Endothelial cell of umbilical vein (primary cell): ENCODE data around the gene ZNF304. TPM values are rescaled to one million over a fixed set of nuclear protein-coding genes. Genes with fewer than 3 reads are reported as not detected.

ENCODE experiments used
- BruUV-seq: library from RNA; stranded (reverse); fragments of 400-500 nt; replicated peaks from 2 replicates; lab custom pipeline; 2021; lab: Mats Ljungman, UMichigan
- CTCF ChIA-PET: fragments of 300-600, 350-600 bp; sonication (Branson Sonifier 250); formaldehyde crosslinking; loops from one replicate; lab custom pipeline; 2021; ENCODE audit warnings: antibody characterized with exemption, inconsistent platforms; lab: Charles Lee
- POLR2A ChIA-PET: fragments of 300-600, 350-600 bp; sonication (Branson Sonifier 250); formaldehyde crosslinking; loops from one replicate; lab custom pipeline; 2021; ENCODE audit warnings: antibody characterized with exemption, inconsistent platforms; lab: Charles Lee
- DNase-seq: peaks from one replicate; pipeline ENCODE4 v3.0.0-alpha.2; 2011; ENCODE audit warnings: low read depth, low spot score
- FAIRE-seq: peaks from 2 replicates; lab custom pipeline; 2011; peaks lifted over from hg19 to GRCh38; lab: Jason Lieb, UNC
- H2AFZ ChIP-seq: 2 replicates; pipeline ENCODE4 v1.6.0; 2012; ENCODE audit warnings: low read depth, low read length, control low read depth, inconsistent platforms
- H3K27ac ChIP-seq: 2 replicates; pipeline ENCODE4 v1.5.1; 2011; ENCODE audit warnings: low read depth, mild to moderate bottlenecking, control low read depth, low read length, moderate library complexity; ENCODE audit not compliant: insufficient read depth
- H3K27me3 ChIP-seq, 2 experiments: 2 replicates each; pipeline versions ENCODE4 v1.6.0 to v1.6.1; 2011; ENCODE audit warnings: low read length in 2 of 2, mixed read lengths in 1 of 2; ENCODE audit not compliant: control insufficient read depth in 2 of 2, insufficient read depth in 2 of 2
- H3K36me3 ChIP-seq, 2 experiments: 2 replicates in 1 of 2; 3 replicates in 1 of 2; pipeline ENCODE4 v1.5.1; 2011; ENCODE audit warnings: low read length in 2 of 2, mild to moderate bottlenecking in 1 of 2, moderate library complexity in 1 of 2; ENCODE audit not compliant: control insufficient read depth in 2 of 2, insufficient read depth in 2 of 2; ENCODE audit errors: extremely low read depth in 1 of 2
- H3K4me1 ChIP-seq: 3 replicates; pipeline ENCODE4 v1.5.1; 2011; ENCODE audit warnings: mild to moderate bottlenecking, low read length; ENCODE audit not compliant: control insufficient read depth, insufficient read depth; ENCODE audit errors: extremely low read depth
- H3K4me2 ChIP-seq: 2 replicates; pipeline ENCODE4 v1.6.1; 2011; ENCODE audit warnings: low read length, control low read depth, mixed read lengths; ENCODE audit not compliant: insufficient read depth
- H3K4me3 ChIP-seq, 3 experiments: fragments of 200-600 bp in 1 of 3; sonication (generic), shearing (Covaris generic) in 1 of 3; replicated peaks in 1 of 3; 2 replicates each; pipeline ENCODE4 v1.5.1; 2011 to 2016; ENCODE audit warnings: control low read depth in 3 of 3, low read length in 3 of 3, mild to moderate bottlenecking in 2 of 3, inconsistent platforms in 1 of 3, low read depth in 1 of 3, moderate library complexity in 1 of 3; ENCODE audit not compliant: insufficient read depth in 1 of 3
- H3K79me2 ChIP-seq: 2 replicates; pipeline ENCODE4 v1.6.0; 2012; ENCODE audit warnings: low read length, inconsistent platforms; ENCODE audit not compliant: control insufficient read depth, insufficient read depth
- H3K9ac ChIP-seq: replicated peaks from 2 replicates; pipeline ENCODE3; 2011; ENCODE audit warnings: low read length, control low read depth; ENCODE audit not compliant: insufficient read depth; ENCODE audit errors: extremely low read depth
- H3K9me1 ChIP-seq: replicated peaks from 3 replicates; pipeline ENCODE4 v1.6.0; 2011; ENCODE audit warnings: mild to moderate bottlenecking, low read length; ENCODE audit not compliant: control insufficient read depth, insufficient read depth; ENCODE audit errors: extremely low read depth
- H3K9me3 ChIP-seq: replicated peaks from 2 replicates; pipeline ENCODE4 v1.5.1; 2012; ENCODE audit warnings: low read length, inconsistent platforms; ENCODE audit not compliant: control insufficient read depth, insufficient read depth
- H4K20me1 ChIP-seq: replicated peaks from 2 replicates; pipeline ENCODE3; 2011; ENCODE audit warnings: mild to moderate bottlenecking, low read length; ENCODE audit not compliant: control insufficient read depth, insufficient read depth; ENCODE audit errors: extremely low read depth
- EZH2 ChIP-seq: IDR thresholded peaks from 2 replicates; pipeline ENCODE4 v1.6.1; 2012; ENCODE audit warnings: borderline replicate concordance, low read depth, mild to moderate bottlenecking, moderate library complexity, low read length, inconsistent platforms; ENCODE audit not compliant: severe bottlenecking
- FOS ChIP-seq: IDR thresholded peaks from 2 replicates; pipeline ENCODE4 v1.6.1; 2011; ENCODE audit warnings: mild to moderate bottlenecking, low read length, moderate library complexity, borderline replicate concordance; ENCODE audit not compliant: insufficient read depth
- GATA2 ChIP-seq: IDR thresholded peaks from 2 replicates; pipeline ENCODE4 v1.7.0; 2011; ENCODE audit warnings: low read depth, mild to moderate bottlenecking, moderate library complexity, mixed read lengths, low read length; ENCODE audit not compliant: insufficient read length, insufficient read depth
- JUN ChIP-seq: IDR thresholded peaks from 2 replicates; pipeline ENCODE4 v1.6.1; 2011; ENCODE audit warnings: borderline replicate concordance, low read depth; ENCODE audit not compliant: insufficient read length, insufficient read depth
- MYC ChIP-seq: IDR thresholded peaks from one replicate; pipeline ENCODE4 v1.6.1; 2011; ENCODE audit warnings: mild to moderate bottlenecking, low read depth, low read length
- POLR2A ChIP-seq: IDR thresholded peaks from 2 replicates; pipeline ENCODE4 v1.6.1; 2012; ENCODE audit warnings: low read depth, mild to moderate bottlenecking, control low read depth, low read length
- POLR2AphosphoS5 ChIP-seq: IDR thresholded peaks from 2 replicates; pipeline ENCODE4 v1.6.1; 2012; ENCODE audit warnings: low read depth, mild to moderate bottlenecking, control low read depth, low read length, moderate library complexity; ENCODE audit not compliant: insufficient read depth
- dilution Hi-C: fragments of 300-500 bp; cut with MboI; formaldehyde crosslinking; loops from one replicate; pipeline ENCODE4 v1.15.0; 2019; ENCODE audit warnings: low sequenced_read_pairs; ENCODE audit not compliant: extremely low pct_ligation_motif_present
- intact Hi-C: fragments of 100-400 bp; cut with micrococcal nuclease; formaldehyde crosslinking; loops from one replicate; pipeline ENCODE4 v1.10.0; 2022
- polyA plus RNA-seq, 4 experiments: library from polyadenylated mRNA; depleted of rRNA in 3 of 4; stranded (reverse) in 3 of 4; unstranded in 1 of 4; fragments of >200 nt; gene quantifications; 2 replicates each; pipeline versions ENCODE4 v1.2.1 to v1.2.3, GENCODE V29; 2011 to 2012; ENCODE audit warnings: missing spikeins in 1 of 4
- total RNA-seq: library from RNA; stranded (reverse); gene quantifications from 2 replicates; pipeline ENCODE4 v1.2.3, GENCODE V29; 2021
- TF ChIP-seq, protein P1 (sequence below), 2 donors: IDR thresholded peaks; 1 replicate in 1 of 2; 2 replicates in 1 of 2; pipeline ENCODE4 v1.5.1; 2011; ENCODE audit warnings: low read length in 2 of 2, mild to moderate bottlenecking in 2 of 2, moderate library complexity in 2 of 2, control low read depth in 1 of 2, inconsistent platforms in 1 of 2, low read depth in 1 of 2; ENCODE audit not compliant: insufficient read depth in 1 of 2; ENCODE audit errors: extremely low read depth in 1 of 2
- TF ChIP-seq, protein P2 (sequence below): IDR thresholded peaks from 2 replicates; pipeline ENCODE4 v1.6.1; 2011; ENCODE audit not compliant: insufficient read depth, insufficient read length

ZNF304 gene
- total and polyA plus RNA-seq, 2 donors (not counting 3 experiments of a cell fraction or from before 2014, with no cell fraction given) = 2.5 to 5.3 TPM

DNA sequence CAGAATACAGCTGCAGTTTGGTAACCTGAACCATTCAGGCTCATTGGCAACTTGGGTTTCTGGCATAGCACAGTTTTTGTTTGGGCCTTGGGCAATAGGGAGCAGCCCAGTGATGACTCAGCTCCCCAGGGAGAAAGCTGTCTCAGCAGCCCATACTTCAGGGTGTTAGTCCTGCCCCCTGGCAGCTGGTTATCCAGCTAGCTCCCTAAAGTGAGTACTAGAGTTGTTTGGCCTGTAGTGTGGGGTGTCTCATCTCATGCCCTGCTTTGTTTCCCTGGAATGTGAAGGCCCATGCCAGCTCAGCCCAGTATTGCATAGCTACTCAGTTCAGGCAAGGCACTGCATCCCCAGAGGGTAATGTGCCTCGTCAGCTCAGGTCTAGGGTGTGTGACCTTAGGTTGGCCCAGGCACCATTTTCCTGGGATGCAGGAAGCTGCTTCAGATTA is 49.0 kb upstream of the ZNF304 start:
- H3K27ac ChIP-seq = no peak overlapping the region

More for the DNA sequence above, 49.0 kb upstream of the ZNF304 start:
- FAIRE-seq = no peak
- no TSS peak for BruUV-seq
- Histone ChIP-seq H3K4me2 (no peak overlapping the region), H3K9me3 (no peaks in the 10 kb centered on the region), H3K4me1 (no peaks in the 10 kb centered on the region), H3K9me1 (no peaks in the 10 kb centered on the region), H3K79me2 (peaks cover 28% of the 10 kb centered on the region), H3K36me3 (peaks cover 0 to 12% of the 10 kb centered on the region in 2 experiments), H3K27me3 (no peaks in the 10 kb centered on the region), H3K4me3 (no peak overlapping the region), H4K20me1 (no peaks in the 10 kb centered on the region), H3K9ac (no peak overlapping the region), H2AFZ (no peak overlapping the region)
- CTCF ChIA-PET = interaction anchor here (1.6 kb wide), 1 partner anchor 13 kb away, joined by 4 read pairs; no protein-coding TSS in a partner anchor
- intact Hi-C loops (no loop called here), dilution Hi-C loops (no loop called here)
- no peak for DNase-seq
- POLR2A ChIA-PET = no interaction called here
- no peak for TF ChIP-seq GATA2
- TF ChIP-seq JUN = no peak
- TF ChIP-seq POLR2A = no peak
- TF ChIP-seq, protein P1, sequence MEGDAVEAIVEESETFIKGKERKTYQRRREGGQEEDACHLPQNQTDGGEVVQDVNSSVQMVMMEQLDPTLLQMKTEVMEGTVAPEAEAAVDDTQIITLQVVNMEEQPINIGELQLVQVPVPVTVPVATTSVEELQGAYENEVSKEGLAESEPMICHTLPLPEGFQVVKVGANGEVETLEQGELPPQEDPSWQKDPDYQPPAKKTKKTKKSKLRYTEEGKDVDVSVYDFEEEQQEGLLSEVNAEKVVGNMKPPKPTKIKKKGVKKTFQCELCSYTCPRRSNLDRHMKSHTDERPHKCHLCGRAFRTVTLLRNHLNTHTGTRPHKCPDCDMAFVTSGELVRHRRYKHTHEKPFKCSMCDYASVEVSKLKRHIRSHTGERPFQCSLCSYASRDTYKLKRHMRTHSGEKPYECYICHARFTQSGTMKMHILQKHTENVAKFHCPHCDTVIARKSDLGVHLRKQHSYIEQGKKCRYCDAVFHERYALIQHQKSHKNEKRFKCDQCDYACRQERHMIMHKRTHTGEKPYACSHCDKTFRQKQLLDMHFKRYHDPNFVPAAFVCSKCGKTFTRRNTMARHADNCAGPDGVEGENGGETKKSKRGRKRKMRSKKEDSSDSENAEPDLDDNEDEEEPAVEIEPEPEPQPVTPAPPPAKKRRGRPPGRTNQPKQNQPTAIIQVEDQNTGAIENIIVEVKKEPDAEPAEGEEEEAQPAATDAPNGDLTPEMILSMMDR (IDR thresholded peaks at IDR 0.05; ENCODE audit: extremely low read depth in 1 of 2, insufficient read depth in 1 of 2, low read depth in 1 of 2, low read length in 2 of 2) = no peak
- no peak for TF ChIP-seq FOS
- no peak for TF ChIP-seq POLR2AphosphoS5
- TF ChIP-seq EZH2 = no peak
- no peak for TF ChIP-seq MYC
- TF ChIP-seq, protein P2, sequence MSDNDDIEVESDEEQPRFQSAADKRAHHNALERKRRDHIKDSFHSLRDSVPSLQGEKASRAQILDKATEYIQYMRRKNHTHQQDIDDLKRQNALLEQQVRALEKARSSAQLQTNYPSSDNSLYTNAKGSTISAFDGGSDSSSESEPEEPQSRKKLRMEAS = no peak
